Neural progenitor cell (in vitro differentiated cells): Measurements from ENCODE around the gene NOVA1.
"Not testable (repeated sequence)": the region's sequence is repeated elsewhere in the genome, so short reads cannot be mapped to it uniquely, and the experiment has no call there.

Experiments used
- CTCF ChIP-seq: fragments of 200-600 bp; sonication (generic); IDR thresholded peaks from 2 replicates; pipeline ENCODE4 v1.5.1; 2017; ENCODE audit warnings: antibody characterized with exemption, mild to moderate bottlenecking
- EZH2 ChIP-seq: fragments of 200-600 bp; sonication (generic); IDR thresholded peaks from 2 replicates; pipeline ENCODE4 v1.6.1; 2017; ENCODE audit warnings: antibody characterized with exemption, mild to moderate bottlenecking, moderate library complexity
- EZH2phosphoT487 ChIP-seq: fragments of 200-600 bp; sonication (generic); IDR thresholded peaks from 2 replicates; pipeline ENCODE4 v1.6.1; 2017; ENCODE audit warnings: antibody characterized with exemption

- TF ChIP-seq CTCF, EZH2, EZH2phosphoT487: not testable (repeated sequence)
Measured at GRCh38 chr14:26634946-26635345, 37.1 kb upstream of the NOVA1 start.
